Stimulated activated CD8-positive, alpha-beta memory T cell treated with anti-CD3 and anti-CD28 coated beads, Interleukin-12 subunit alpha, Interleukin-12 subunit beta, amount 100 ng/mL, for 24 hours (primary cell): Measurements from ENCODE around the gene APOD.

ENCODE experiments used
- DNase-seq: peaks from one replicate; pipeline ENCODE4 v3.0.0-alpha.2; 2020; ENCODE audit errors: extremely low read depth

The APOD gene

GRCh38 chr3:195587824-195588223 lies 4.1 kb upstream of the APOD start:
- no peak for DNase-seq

- no peak for DNase-seq
Measured at GRCh38 chr3:195587406-195587805, 3.7 kb upstream of the APOD start.

GRCh38 chr3:195584543-195584870 lies 767 bp upstream of the APOD start:
- no peak for DNase-seq

- no peak for DNase-seq
Measured at GRCh38 chr3:195582947-195583346, 793 bp downstream of the APOD start.

- DNase-seq, result no peak
Measured at GRCh38 chr3:195580744-195581443, 2.8 kb downstream of the APOD start.

GRCh38 chr3:195579281-195579680 lies 4.5 kb downstream of the APOD start:
- no peak for DNase-seq

GRCh38 chr3:195578565-195578964 lies 5.2 kb downstream of the APOD start:
- DNase-seq, result no peak

- no peak for DNase-seq
Measured at GRCh38 chr3:195577645-195578177, 6.0 kb downstream of the APOD start.

GRCh38 chr3:195574497-195575304 lies 9.0 kb downstream of the APOD start:
- DNase-seq, result no peak

- DNase-seq, result no peak
Measured at GRCh38 chr3:195573611-195574496, 9.9 kb downstream of the APOD start.

- no peak for DNase-seq
Measured at GRCh38 chr3:195571361-195571760, 12.4 kb downstream of the APOD start.

GRCh38 chr3:195570912-195571311 lies 12.8 kb downstream of the APOD start:
- no peak for DNase-seq

- no peak for DNase-seq
Measured at GRCh38 chr3:195570344-195570743, 13.4 kb downstream of the APOD start.

GRCh38 chr3:195568630-195569029 lies 15.1 kb downstream of the APOD start:
- DNase-seq, result no peak

GRCh38 chr3:195566797-195567196 lies 16.9 kb downstream of the APOD start:
- DNase-seq, result no peak

- no peak for DNase-seq
Measured at GRCh38 chr3:195565716-195566115, 18.0 kb downstream of the APOD start.

- DNase-seq, result no peak
Measured at GRCh38 chr3:195563317-195563716, 20.4 kb downstream of the APOD start.

GRCh38 chr3:195559723-195560409 lies 23.9 kb downstream of the APOD start:
- no peak for DNase-seq

- no peak for DNase-seq
Measured at GRCh38 chr3:195558602-195559001, 25.1 kb downstream of the APOD start.

- no peak for DNase-seq
Measured at GRCh38 chr3:195557322-195557721, 26.4 kb downstream of the APOD start.

GRCh38 chr3:195556390-195556789 lies 27.4 kb downstream of the APOD start:
- DNase-seq, result no peak

GRCh38 chr3:195555110-195555509 lies 28.6 kb downstream of the APOD start:
- no peak for DNase-seq
